Smooth muscle cell (in vitro differentiated cells): ENCODE measurements around the gene INSM1. TPM values are rescaled to one million over a fixed set of nuclear protein-coding genes. Genes with fewer than 3 reads are reported as not detected.

Experiments used
- DNase-seq: peaks from one replicate; lab custom pipeline; 2025; ENCODE audit not compliant: unreplicated experiment; lab: John Stamatoyannopoulos, UW
- H2AFZ ChIP-seq: fragments of 200-600 bp; sonication (generic); 2 replicates; pipeline ENCODE4 v1.6.0; 2016; ENCODE audit warnings: antibody characterized with exemption, low read depth, mild to moderate bottlenecking
- H3F3A ChIP-seq: fragments of 200-600 bp; sonication (generic); 2 replicates; pipeline ENCODE4 v1.6.0; 2017; ENCODE audit warnings: antibody characterized with exemption, low read depth
- H3K27ac ChIP-seq: fragments of 200-600 bp; sonication (generic); 2 replicates; pipeline ENCODE4 v1.5.1; 2016; ENCODE audit warnings: low read depth, mild to moderate bottlenecking
- H3K27me3 ChIP-seq: fragments of 200-600 bp; sonication (generic); 2 replicates; pipeline ENCODE4 v1.6.1; 2016; ENCODE audit warnings: low read depth, mild to moderate bottlenecking
- H3K36me3 ChIP-seq: fragments of 200-600 bp; sonication (generic); 2 replicates; pipeline ENCODE4 v1.5.1; 2016; ENCODE audit warnings: low read depth
- H3K4me1 ChIP-seq: fragments of 200-600 bp; sonication (generic); 2 replicates; pipeline ENCODE4 v1.5.1; 2016; ENCODE audit warnings: low read depth
- H3K4me2 ChIP-seq: fragments of 200-600 bp; sonication (generic); 2 replicates; pipeline ENCODE4 v1.6.0; 2016; ENCODE audit warnings: mild to moderate bottlenecking
- H3K4me3 ChIP-seq: fragments of 200-600 bp; sonication (generic); 2 replicates; pipeline ENCODE4 v1.5.1; 2016; ENCODE audit warnings: mild to moderate bottlenecking
- H3K79me2 ChIP-seq: fragments of 200-600 bp; sonication (generic); 2 replicates; pipeline ENCODE4 v1.6.0; 2016; ENCODE audit warnings: low read depth, mild to moderate bottlenecking
- H3K9ac ChIP-seq: fragments of 200-600 bp; sonication (generic); 2 replicates; pipeline ENCODE4 v1.6.0; 2016; ENCODE audit warnings: low read depth
- H3K9me3 ChIP-seq: fragments of 200-600 bp; sonication (generic); replicated peaks from 2 replicates; pipeline ENCODE4 v1.5.1; 2016; ENCODE audit warnings: low read depth
- H4K20me1 ChIP-seq: fragments of 200-600 bp; sonication (generic); 2 replicates; pipeline ENCODE4 v1.6.0; 2016; ENCODE audit warnings: low read depth
- CTCF ChIP-seq: fragments of 200-600 bp; sonication (generic); IDR thresholded peaks from 2 replicates; pipeline ENCODE4 v1.5.1; 2017; ENCODE audit warnings: borderline replicate concordance, mild to moderate bottlenecking, antibody characterized with exemption; ENCODE audit not compliant: insufficient read depth, poor library complexity, severe bottlenecking
- WGBS: methylation state at CpG from one replicate; pipeline ENCODE4 v1.1.7; 2016; ENCODE audit warnings: low lambda C conversion rate; 5-methylcytosine and 5-hydroxymethylcytosine counted together
- polyA plus RNA-seq: library from polyadenylated mRNA; unstranded; fragments of >200 nt; fragmentation: Nextera tagmentation; extraction: Ambion mirVana; gene quantifications from 2 replicates; pipeline ENCODE4 v1.2.1, GENCODE V29; 2016
- total RNA-seq: library from RNA; depleted of rRNA; stranded (reverse); fragments of >200 nt; gene quantifications from 2 replicates; pipeline ENCODE4 v1.2.3, GENCODE V29; 2014

The INSM1 gene
- total and polyA plus RNA-seq, 2 experiments from 2014 or later = not detected

GRCh38 chr20:20401991-20402390 is 34.1 kb downstream of the INSM1 start:
- no peaks in the 10 kb centered on the region for H3K4me1 ChIP-seq
- H3F3A ChIP-seq = no peaks in the 10 kb centered on the region
- no peak overlapping the region for H3K9ac ChIP-seq
- no peaks in the 10 kb centered on the region for H4K20me1 ChIP-seq
- TF ChIP-seq CTCF = no peak
- WGBS = 60% methylated on average over 3 of the region's 3 CpGs
- no peak for DNase-seq
- no peaks in the 10 kb centered on the region for H3K9me3 ChIP-seq
- H3K4me2 ChIP-seq = no peak overlapping the region
- H3K36me3 ChIP-seq = no peaks in the 10 kb centered on the region
- no peak overlapping the region for H3K4me3 ChIP-seq
- H2AFZ ChIP-seq = no peak overlapping the region
- no peaks in the 10 kb centered on the region for H3K27me3 ChIP-seq
- no peak overlapping the region for H3K27ac ChIP-seq
- no peaks in the 10 kb centered on the region for H3K79me2 ChIP-seq

GRCh38 chr20:20404633-20405032 is 36.7 kb downstream of the INSM1 start:
- no peak for DNase-seq
- H3K4me1 ChIP-seq = peaks cover 4% of the 10 kb centered on the region
- TF ChIP-seq CTCF = no peak
- no peaks in the 10 kb centered on the region for H3F3A ChIP-seq
- H4K20me1 ChIP-seq = no peaks in the 10 kb centered on the region
- no peaks in the 10 kb centered on the region for H3K36me3 ChIP-seq
- H3K4me3 ChIP-seq = no peak overlapping the region
- no peak overlapping the region for H3K27ac ChIP-seq
- no peak overlapping the region for H3K9ac ChIP-seq
- WGBS = 92% methylated on average over 5 of the region's 5 CpGs
- no peaks in the 10 kb centered on the region for H3K27me3 ChIP-seq
- H3K9me3 ChIP-seq = no peaks in the 10 kb centered on the region
- no peak overlapping the region for H3K4me2 ChIP-seq
- no peaks in the 10 kb centered on the region for H3K79me2 ChIP-seq
- no peak overlapping the region for H2AFZ ChIP-seq

GRCh38 chr20:20405623-20406022 is 37.7 kb downstream of the INSM1 start:
- no peaks in the 10 kb centered on the region for H3K9me3 ChIP-seq
- TF ChIP-seq CTCF = no peak
- H3K79me2 ChIP-seq = no peaks in the 10 kb centered on the region
- H3K27me3 ChIP-seq = no peaks in the 10 kb centered on the region
- WGBS = 86% methylated on average over 10 of the region's 10 CpGs
- H3K9ac ChIP-seq = no peak overlapping the region
- H3K27ac ChIP-seq = no peak overlapping the region
- no peak overlapping the region for H2AFZ ChIP-seq
- no peak overlapping the region for H3K4me2 ChIP-seq
- no peaks in the 10 kb centered on the region for H4K20me1 ChIP-seq
- DNase-seq = no peak
- peaks cover 14% of the 10 kb centered on the region for H3K4me1 ChIP-seq
- no peak overlapping the region for H3K4me3 ChIP-seq
- H3F3A ChIP-seq = no peaks in the 10 kb centered on the region
- H3K36me3 ChIP-seq = no peaks in the 10 kb centered on the region

- no peaks in the 10 kb centered on the region for H3F3A ChIP-seq
- peaks cover 21% of the 10 kb centered on the region for H3K4me1 ChIP-seq
- no peak overlapping the region for H3K27ac ChIP-seq
- H3K9ac ChIP-seq = no peak overlapping the region
- no peaks in the 10 kb centered on the region for H4K20me1 ChIP-seq
- 89% methylated on average over 2 of the region's 2 CpGs for WGBS
- no peaks in the 10 kb centered on the region for H3K36me3 ChIP-seq
- H3K4me3 ChIP-seq = no peak overlapping the region
- no peak for DNase-seq
- no peaks in the 10 kb centered on the region for H3K9me3 ChIP-seq
- no peak for TF ChIP-seq CTCF
- no peaks in the 10 kb centered on the region for H3K79me2 ChIP-seq
- no peaks in the 10 kb centered on the region for H3K27me3 ChIP-seq
- no peak overlapping the region for H3K4me2 ChIP-seq
- no peak overlapping the region for H2AFZ ChIP-seq
Observed at GRCh38 chr20:20406306-20406705, 38.4 kb downstream of the INSM1 start.
